HepG2 (cell line): ENCODE results near the gene DVL3. TPM values are rescaled to one million over a fixed set of nuclear protein-coding genes. Genes with fewer than 3 reads are reported as not detected.
A peak's percentile ranks its signal among the peaks of the same experiment; 100 is the strongest.

Experiments
- ATAC-seq: fragments of 200-7000 bp; cut with Tn5 transposase; 3 replicates; pipeline ENCODE4 v1.9.1; 2020; ENCODE audit warnings: mild to moderate bottlenecking, moderate library complexity
- BruUV-seq: library from RNA; stranded (reverse); fragments of 400-500 nt; replicated peaks from 2 replicates; lab custom pipeline; 2021; lab: Mats Ljungman, UMichigan
- CTCF ChIA-PET: fragments of 300-600 bp; formaldehyde crosslinking; extraction: SDS; loops from one replicate; lab custom pipeline; 2021; ENCODE audit warnings: low total read pairs, inconsistent platforms, low intra/inter-chr PET ratio; lab: Yijun Ruan, JAX
- POLR2A ChIA-PET: fragments of 350-600 bp; sonication (Branson Sonifier 250); formaldehyde crosslinking; loops from one replicate; lab custom pipeline; 2020; ENCODE audit warnings: antibody characterized with exemption, inconsistent platforms; lab: Yijun Ruan, JAX
- DNase-seq: peaks from one replicate; pipeline ENCODE4 v3.0.0-alpha.2; 2015; ENCODE audit warnings: low spot score
- FAIRE-seq: peaks from 3 replicates; lab custom pipeline; 2011; peaks lifted over from hg19 to GRCh38; lab: Jason Lieb, UNC
- H2AFZ ChIP-seq: one replicate; pipeline ENCODE4 v1.6.1; 2011; ENCODE audit warnings: low read length, inconsistent platforms
- H3K27ac ChIP-seq: fragments of 300-600 bp; 3 replicates; pipeline ENCODE4 v1.8.0; 2011; ENCODE audit warnings: mixed run types, mild to moderate bottlenecking, mixed read lengths, low read length, inconsistent platforms; ENCODE audit not compliant: insufficient read depth; ENCODE audit errors: extremely low read length
- H3K27me3 ChIP-seq, 2 experiments: fragments of 200-600 bp in 1 of 2; 2 replicates in 1 of 2; 3 replicates in 1 of 2; pipeline versions ENCODE4 v1.6.0 to v1.8.0; 2011; ENCODE audit warnings: low read length in 2 of 2, mild to moderate bottlenecking in 2 of 2, moderate library complexity in 2 of 2, inconsistent platforms in 1 of 2; ENCODE audit not compliant: insufficient read depth in 2 of 2, control insufficient read depth in 1 of 2
- H3K36me3 ChIP-seq, 2 experiments: fragments of 200-600 bp in 1 of 2; replicated peaks in 1 of 2; 2 replicates in 1 of 2; 3 replicates in 1 of 2; pipeline versions ENCODE4 v1.5.1 to v1.8.0; 2011; ENCODE audit warnings: low read length in 2 of 2, inconsistent platforms in 1 of 2; ENCODE audit not compliant: insufficient read depth in 2 of 2, control insufficient read depth in 1 of 2
- H3K4me1 ChIP-seq: 2 replicates; pipeline ENCODE4 v1.5.1; 2012; ENCODE audit warnings: low read length, inconsistent platforms; ENCODE audit not compliant: insufficient read depth
- H3K4me2 ChIP-seq: 2 replicates; pipeline ENCODE4 v1.6.0; 2011; ENCODE audit warnings: low read depth, low read length, inconsistent platforms
- H3K4me3 ChIP-seq, 3 experiments: fragments of 200-600 bp in 1 of 3; sonication (generic), shearing (Covaris generic) in 1 of 3; replicated peaks in 1 of 3; 2 replicates each; pipeline ENCODE4 v1.5.1; 2011 to 2016; ENCODE audit warnings: low read length in 3 of 3, inconsistent platforms in 2 of 3, low read depth in 2 of 3, mild to moderate bottlenecking in 2 of 3, control low read depth in 1 of 3, mixed read lengths in 1 of 3; ENCODE audit not compliant: insufficient read depth in 1 of 3
- H3K79me2 ChIP-seq: one replicate; pipeline ENCODE4 v1.6.1; 2011; ENCODE audit warnings: low read length, inconsistent platforms; ENCODE audit not compliant: insufficient read depth
- H3K9ac ChIP-seq: 2 replicates; pipeline ENCODE4 v1.6.0; 2011; ENCODE audit warnings: mild to moderate bottlenecking, low read depth, low read length, inconsistent platforms; ENCODE audit not compliant: insufficient read depth
- H3K9me3 ChIP-seq: 2 replicates; pipeline ENCODE4 v1.5.1; 2012; ENCODE audit warnings: mild to moderate bottlenecking, low read length
- H4K20me1 ChIP-seq: 2 replicates; pipeline ENCODE4 v1.6.0; 2011; ENCODE audit warnings: inconsistent platforms, mild to moderate bottlenecking, low read length, moderate library complexity; ENCODE audit not compliant: insufficient read depth
- FLYWCH1 ChIP-seq: sonication (generic); formaldehyde crosslinking; IDR thresholded peaks from 2 replicates; pipeline ENCODE4 v1.8.1; 2023; ENCODE audit warnings: mild to moderate bottlenecking, missing genetic modification reagents
- HCFC1 ChIP-seq: fragments of 150-350 bp; IDR thresholded peaks from 2 replicates; pipeline ENCODE4 v1.6.1; 2014; ENCODE audit warnings: low read depth, low read length
- HOXD1 ChIP-seq: sonication (generic); formaldehyde crosslinking; IDR thresholded peaks from 2 replicates; pipeline ENCODE4 v1.5.0; 2020; ENCODE audit warnings: missing genetic modification reagents
- MAFF ChIP-seq: IDR thresholded peaks from 2 replicates; pipeline ENCODE4 v1.6.1; 2011; ENCODE audit warnings: low read depth, low read length, improper control_type of control experiment
- MAFK ChIP-seq, 2 experiments: IDR thresholded peaks in 1 of 2; conservative IDR thresholded peaks in 1 of 2; 2 replicates each; pipeline ENCODE4 v1.6.1; 2011; ENCODE audit warnings: improper control_type of control experiment in 2 of 2, low read length in 2 of 2
- USF2 ChIP-seq, 2 experiments: sonication (generic) in 1 of 2; formaldehyde crosslinking in 1 of 2; IDR thresholded peaks; 2 replicates each; pipeline versions ENCODE4 v1.5.1 to v1.6.1; 2011 to 2020; ENCODE audit warnings: borderline replicate concordance in 1 of 2, low read depth in 1 of 2, low read length in 1 of 2, mild to moderate bottlenecking in 1 of 2, missing genetic modification reagents in 1 of 2, moderate library complexity in 1 of 2
- WGBS: methylation state at CpG from one replicate; pipeline ENCODE4 v1.1.6; 2017; ENCODE audit warnings: low lambda C conversion rate; 5-methylcytosine and 5-hydroxymethylcytosine counted together
- in situ Hi-C: cut with HindIII; loops from 2 replicates; pipeline ENCODE4 v1.10.0; 2017; ENCODE audit warnings: low pct_unique_long_range_greater_than_20kb; ENCODE audit not compliant: extremely low pct_ligation_motif_present
- intact Hi-C: fragments of 100-400 bp; cut with micrococcal nuclease; formaldehyde crosslinking; loops from one replicate; pipeline ENCODE4 v1.10.0; 2022; ENCODE audit not compliant: unreplicated experiment
- polyA plus RNA-seq, 8 experiments: library from polyadenylated mRNA; depleted of rRNA in 3 of 8; stranded (reverse) in 7 of 8; unstranded in 1 of 8; fragments of >200 nt; fragmentation: Illumina TruSeq in 4 of 8; extraction: Trizol in 4 of 8; gene quantifications; 2 replicates each; pipeline versions ENCODE4 v1.2.1 to v1.2.3, GENCODE V29; 2011 to 2016; ENCODE audit warnings: low read depth in 4 of 8, missing spikeins in 1 of 8, mixed read lengths in 1 of 8; ENCODE audit not compliant: insufficient read depth in 1 of 8
- total RNA-seq, 5 experiments: library from RNA; depleted of rRNA; stranded (reverse); fragments of >200 nt; fragmentation: Illumina TruSeq; extraction: Trizol; gene quantifications; 2 replicates each; pipeline ENCODE4 v1.2.3, GENCODE V29; 2016; ENCODE audit warnings: low read depth in 1 of 5

Gene DVL3
- total and polyA plus RNA-seq, 2 of the 13 experiments (the other 11 are each of a cell fraction or from before 2014, with no cell fraction given): 29.0 to 36.1 TPM

- no peak for TF ChIP-seq USF2 (IDR thresholded peaks at IDR 0.05; ENCODE audit: low read depth, low read length)
- no peak for TF ChIP-seq USF2 (CRISPR knock-in tag; IDR thresholded peaks at IDR 0.05; ENCODE audit: borderline replicate concordance)
These were observed 21.5 kb downstream of the DVL3 start (continued) for GRCh38 chr3:184176377-184177330.

- Histone ChIP-seq H3K9ac (no peak overlapping the region), H3K4me2 (no peak overlapping the region), H3K27ac (no peak overlapping the region), H3K36me3 (peaks cover 41 to 54% of the 10 kb centered on the region in 2 experiments), H3K4me1 (peaks cover 24% of the 10 kb centered on the region), H3K9me3 (no peaks in the 10 kb centered on the region), H4K20me1 (no peaks in the 10 kb centered on the region; the same call in 1 of the 2 replicates), H3K4me3 (no peak overlapping the region), H2AFZ (no peak overlapping the region), H3K27me3 (no peaks in the 10 kb centered on the region; a peak in 1 of 5 replicates), H3K79me2 (peaks cover 23% of the 10 kb centered on the region)
- DNase-seq (no peak), ATAC-seq (no peak), FAIRE-seq (no peak)
- ChIA-PET POLR2A (interaction anchor here (0.8 to 2.4 kb wide), 3 partner anchors 7 to 21 kb away, joined by 3 to 17 read pairs (median 4); partner anchors contain the start of gene ABCF3), CTCF (no interaction called here)
- intact Hi-C loops (no loop called here), in situ Hi-C loops (no loop called here)
- 97% methylated on average over 3 of the region's 4 CpGs for WGBS
- TF ChIP-seq MAFF: peak; percentile 86
- no peak for TF ChIP-seq HCFC1
- TF ChIP-seq HOXD1 (CRISPR knock-in tag): no peak
- peak; percentile 88 to 92 for TF ChIP-seq MAFK (conservative IDR thresholded peaks at IDR 0.05 in 1 of 2, IDR thresholded peaks at IDR 0.05 in 1 of 2; ENCODE audit: low read length in 2 of 2)
- no peak for TF ChIP-seq FLYWCH1 (CRISPR knock-in tag)
- BruUV-seq: no TSS peak
These were observed 22.2 kb downstream of the DVL3 start for GRCh38 chr3:184177331-184177731.
